Large intestine (tissue), 3 donors: ENCODE data around the gene SFRP4. TPM values are rescaled to one million over a fixed set of nuclear protein-coding genes. Genes with fewer than 3 reads are reported as not detected.

Source experiments
- DNase-seq, 2 donors: peaks; one replicate each; pipeline versions ENCODE4 v3.0.0 to v3.0.0-alpha.2; 2013
- H3K27ac ChIP-seq: one replicate; pipeline ENCODE4 v1.5.1; 2013; ENCODE audit warnings: low read length
- H3K27me3 ChIP-seq: 2 replicates; pipeline ENCODE4 v1.6.1; 2013; ENCODE audit warnings: low read length; ENCODE audit not compliant: control insufficient read depth, insufficient read depth
- H3K36me3 ChIP-seq: 2 replicates; pipeline ENCODE4 v1.6.1; 2013; ENCODE audit warnings: low read length; ENCODE audit not compliant: control insufficient read depth, insufficient read depth
- H3K4me1 ChIP-seq: one replicate; pipeline ENCODE4 v1.6.1; 2013; ENCODE audit warnings: low read length; ENCODE audit not compliant: control insufficient read depth, insufficient read depth
- H3K4me3 ChIP-seq: one replicate; pipeline ENCODE4 v1.5.1; 2013; ENCODE audit warnings: low read length
- H3K9me3 ChIP-seq: one replicate; pipeline ENCODE4 v1.6.1; 2013; ENCODE audit warnings: mild to moderate bottlenecking, low read depth, low read length, moderate library complexity; ENCODE audit not compliant: control insufficient read depth
- WGBS: methylation state at CpG from one replicate; pipeline ENCODE4 v1.1.5; 2013; ENCODE audit warnings: low lambda C conversion rate; ENCODE audit not compliant: insufficient coverage; 5-methylcytosine and 5-hydroxymethylcytosine counted together
- polyA plus RNA-seq: library from polyadenylated mRNA; unstranded; fragments of 120-200 nt; gene quantifications from one replicate; pipeline ENCODE4 v1.2.1, GENCODE V29; 2013

SFRP4 gene
- polyA plus RNA-seq, 1 donor = 0.79 TPM

DNA sequence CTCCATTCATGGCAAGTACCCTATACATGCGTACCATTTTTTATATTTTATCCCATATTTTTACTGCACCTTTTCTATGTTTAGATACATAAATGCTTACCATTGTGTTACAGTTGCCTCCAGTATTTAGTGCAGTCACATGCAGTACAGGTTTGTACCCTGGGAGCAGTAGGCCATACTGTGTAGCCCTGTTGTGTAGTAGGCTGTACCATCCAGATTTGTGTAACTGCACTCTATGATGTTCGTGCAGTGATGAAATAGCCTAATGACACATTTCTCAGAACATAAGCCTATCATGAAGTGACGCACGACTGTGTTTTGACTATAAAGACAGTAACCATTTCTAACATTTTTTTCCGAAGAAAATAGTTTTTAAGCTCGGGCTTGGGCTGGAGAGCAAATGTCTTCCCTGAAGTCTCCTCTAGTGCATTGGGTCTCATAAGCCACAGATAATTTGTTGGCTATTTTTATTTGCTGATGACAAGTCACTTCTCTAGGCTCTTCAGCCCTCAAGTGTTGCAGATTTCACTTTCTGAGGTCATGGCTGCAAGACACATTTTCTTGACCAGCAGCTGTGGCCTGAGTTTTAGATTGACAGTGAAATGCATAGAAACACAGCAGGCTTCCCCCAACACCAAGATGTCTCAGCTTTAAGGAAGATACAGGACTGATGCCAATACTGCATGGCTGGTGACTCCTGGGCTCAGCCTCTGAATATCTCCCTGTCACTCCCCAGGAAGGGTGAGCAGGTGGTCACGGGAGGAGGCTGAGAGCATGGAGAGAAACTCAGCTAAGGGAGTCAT is 30.7 kb upstream of the SFRP4 start:
- no peaks in the 10 kb centered on the region for H3K36me3 ChIP-seq
- H3K9me3 ChIP-seq = no peaks in the 10 kb centered on the region
- DNase-seq = no peak
- H3K27ac ChIP-seq = no peak overlapping the region
- H3K27me3 ChIP-seq = no peaks in the 10 kb centered on the region
- H3K4me1 ChIP-seq = no peaks in the 10 kb centered on the region
- H3K4me3 ChIP-seq = no peak overlapping the region
- WGBS = 100% methylated on average over 2 of the region's 7 CpGs

DNA sequence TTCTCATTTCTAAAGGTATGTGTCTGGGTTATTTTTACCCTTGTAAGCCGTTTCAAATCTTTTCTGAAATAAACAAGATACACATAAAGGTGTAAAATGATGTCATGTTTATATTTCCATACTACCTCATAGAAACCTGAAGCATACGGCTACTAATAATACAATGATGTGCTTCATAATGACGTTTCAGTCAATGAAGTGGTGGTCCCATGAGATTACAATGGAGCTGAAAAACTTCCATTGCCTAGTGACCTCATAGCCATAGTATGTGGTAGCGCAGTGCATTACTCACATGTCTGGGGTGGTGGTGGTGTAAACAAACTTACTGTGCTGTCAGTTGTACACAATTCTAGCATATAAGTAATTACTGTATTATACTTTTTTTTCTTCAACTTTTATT is 28.7 kb upstream of the SFRP4 start:
- 88% methylated on average over 1 of the region's 4 CpGs for WGBS
- DNase-seq = no peak
- H3K4me3 ChIP-seq = no peak overlapping the region
- H3K4me1 ChIP-seq = no peaks in the 10 kb centered on the region
- H3K36me3 ChIP-seq = no peaks in the 10 kb centered on the region
- no peak overlapping the region for H3K27ac ChIP-seq
- H3K9me3 ChIP-seq = no peaks in the 10 kb centered on the region
- H3K27me3 ChIP-seq = no peaks in the 10 kb centered on the region

- no peak overlapping the region for H3K27ac ChIP-seq
These were observed 28.1 kb upstream of the SFRP4 start for GRCh38 chr7:37944737-37945054.

DNA sequence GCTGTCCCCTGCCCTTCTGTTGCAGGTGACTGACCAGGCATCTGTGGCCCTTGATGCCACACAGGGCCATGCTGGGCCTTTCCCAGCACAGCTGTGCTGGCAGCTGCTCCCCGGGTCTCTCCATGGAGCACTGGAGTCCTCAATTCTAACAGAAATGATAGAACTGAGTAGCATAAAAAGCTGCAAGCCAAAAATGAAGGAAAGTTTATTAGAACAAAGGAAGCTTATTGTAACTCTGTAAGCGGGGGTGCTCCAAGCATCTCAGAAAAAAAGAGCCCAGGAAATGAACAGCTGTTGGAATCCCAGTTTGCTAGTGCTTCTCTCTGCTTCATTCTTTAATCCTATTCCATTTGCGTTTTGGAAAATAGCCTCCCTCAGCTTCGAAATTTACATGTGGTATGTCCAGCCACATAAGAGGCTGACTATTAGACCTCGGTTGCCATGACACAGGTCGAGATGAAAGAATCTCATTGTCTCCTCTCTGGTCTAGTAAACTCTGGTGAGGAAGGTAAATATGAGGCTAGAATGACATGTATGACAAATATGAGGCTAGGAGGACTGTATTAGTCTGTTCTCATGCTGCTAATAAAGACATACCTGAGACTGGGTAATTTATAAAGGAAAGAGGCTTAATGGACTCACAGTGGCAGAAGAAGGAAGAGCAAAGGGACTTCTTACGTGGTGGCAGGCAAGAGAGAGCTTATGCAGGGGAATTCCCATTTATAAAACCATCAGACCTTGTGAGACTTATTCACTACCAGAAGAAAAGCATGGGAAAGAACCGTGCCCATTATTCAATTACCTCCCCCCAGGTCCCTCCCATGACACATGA is 27.5 kb upstream of the SFRP4 start:
- no peaks in the 10 kb centered on the region for H3K9me3 ChIP-seq
- no peaks in the 10 kb centered on the region for H3K36me3 ChIP-seq
- H3K27me3 ChIP-seq = no peaks in the 10 kb centered on the region
- no peak overlapping the region for H3K27ac ChIP-seq
- WGBS = 90% methylated on average over 2 of the region's 8 CpGs
- no peak for DNase-seq
- no peaks in the 10 kb centered on the region for H3K4me1 ChIP-seq
- no peak overlapping the region for H3K4me3 ChIP-seq

More at GRCh38 chr7:37944737-37945054, 28.1 kb upstream of the SFRP4 start:
- Histone ChIP-seq H3K4me3 (no peak overlapping the region), H3K27me3 (no peaks in the 10 kb centered on the region), H3K9me3 (no peaks in the 10 kb centered on the region), H3K4me1 (no peaks in the 10 kb centered on the region), H3K36me3 (no peaks in the 10 kb centered on the region)
- DNase-seq = no peak
- WGBS = no CpG with 5 or more reads among the region's 2 CpGs

- Histone ChIP-seq H3K36me3 (no peaks in the 10 kb centered on the region), H3K4me3 (no peak overlapping the region), H3K27ac (peak overlapping the region; percentile 14), H3K9me3 (no peaks in the 10 kb centered on the region), H3K4me1 (no peaks in the 10 kb centered on the region), H3K27me3 (no peaks in the 10 kb centered on the region)
- DNase-seq = peak; percentile 45 to 89
- 50% methylated on average over 1 of the region's 12 CpGs for WGBS
These were observed 26.5 kb upstream of the SFRP4 start for GRCh38 chr7:37942934-37943610.

GRCh38 chr7:37933018-37933566 is 16.5 kb upstream of the SFRP4 start:
- no peaks in the 10 kb centered on the region for H3K9me3 ChIP-seq
- no peaks in the 10 kb centered on the region for H3K4me1 ChIP-seq
- peaks cover 3% of the 10 kb centered on the region for H3K27me3 ChIP-seq
- no peaks in the 10 kb centered on the region for H3K36me3 ChIP-seq
- DNase-seq = no peak
- H3K27ac ChIP-seq = no peak overlapping the region
- 90% methylated on average over 2 of the region's 9 CpGs for WGBS
- H3K4me3 ChIP-seq = no peak overlapping the region

- H3K27ac ChIP-seq = no peak overlapping the region
- no peak overlapping the region for H3K4me3 ChIP-seq
- DNase-seq = no peak
- H3K9me3 ChIP-seq = no peaks in the 10 kb centered on the region
- H3K4me1 ChIP-seq = no peaks in the 10 kb centered on the region
- peaks cover 3% of the 10 kb centered on the region for H3K27me3 ChIP-seq
- H3K36me3 ChIP-seq = no peaks in the 10 kb centered on the region
- no CpG with 5 or more reads among the region's 2 CpGs for WGBS
These were observed 15.9 kb upstream of the SFRP4 start for GRCh38 chr7:37932543-37932942.

DNA sequence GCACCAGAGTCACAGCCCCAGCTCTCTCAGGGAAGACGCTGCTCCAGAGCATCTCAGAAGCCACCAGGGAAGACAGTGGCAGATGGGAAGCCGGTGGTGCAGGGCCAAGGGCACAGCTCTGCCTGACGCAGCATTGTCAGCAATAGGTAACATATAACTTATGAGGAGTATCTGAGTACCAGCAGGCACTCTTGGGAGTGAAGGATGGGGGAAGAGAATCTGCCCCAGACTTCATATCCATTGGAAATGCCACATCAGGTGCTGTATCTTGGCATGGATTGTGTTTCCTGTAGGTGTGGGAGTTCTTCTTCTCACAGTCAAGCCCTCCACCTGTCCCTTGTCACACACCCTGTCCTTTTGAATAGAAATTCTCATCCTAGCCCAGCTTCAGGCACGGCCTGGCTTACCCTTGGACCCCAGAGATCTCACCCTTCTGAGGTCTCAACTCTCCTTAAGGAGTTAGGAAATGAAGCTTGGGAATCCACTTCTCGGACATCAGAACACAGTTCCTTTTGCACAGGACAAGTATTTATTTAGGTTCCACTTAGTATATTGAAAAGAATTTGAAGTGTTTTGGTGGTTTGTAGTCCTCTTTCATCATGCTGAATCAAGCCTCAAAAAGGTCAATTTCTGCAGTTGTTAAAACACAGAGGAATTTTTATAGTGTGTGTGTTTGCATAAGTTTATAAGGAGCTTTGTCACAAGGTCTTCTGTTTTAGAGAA is 13.8 kb upstream of the SFRP4 start:
- H3K9me3 ChIP-seq = no peaks in the 10 kb centered on the region
- peaks cover 3% of the 10 kb centered on the region for H3K27me3 ChIP-seq
- no peak for DNase-seq
- no peak overlapping the region for H3K27ac ChIP-seq
- H3K36me3 ChIP-seq = no peaks in the 10 kb centered on the region
- H3K4me1 ChIP-seq = no peaks in the 10 kb centered on the region
- no peak overlapping the region for H3K4me3 ChIP-seq
- no CpG with 5 or more reads among the region's 5 CpGs for WGBS

DNA sequence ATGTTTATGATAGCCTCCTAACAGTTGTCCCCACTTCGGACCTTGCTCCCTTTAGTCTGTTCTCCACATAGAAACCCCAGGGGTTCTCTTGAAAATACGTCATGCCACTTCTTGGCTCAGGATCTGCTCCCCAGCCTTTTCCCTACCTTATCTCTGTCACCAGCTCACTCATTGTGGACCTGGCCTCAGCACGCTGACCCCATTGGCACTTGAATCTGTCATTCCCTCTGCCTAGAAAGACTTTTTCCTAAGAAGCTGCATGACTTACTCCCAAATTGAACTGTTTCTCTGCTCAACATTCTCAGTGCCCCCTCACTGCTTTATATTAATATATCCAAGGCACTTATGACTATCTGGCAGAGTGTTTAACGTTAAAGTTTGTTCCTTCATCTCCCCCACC is 12.3 kb upstream of the SFRP4 start:
- Histone ChIP-seq H3K36me3 (no peaks in the 10 kb centered on the region), H3K4me1 (no peaks in the 10 kb centered on the region), H3K27me3 (peaks cover 3% of the 10 kb centered on the region), H3K4me3 (no peak overlapping the region), H3K9me3 (no peaks in the 10 kb centered on the region), H3K27ac (no peak overlapping the region)
- DNase-seq = no peak
- 90% methylated on average over 1 of the region's 4 CpGs for WGBS
